ENCODE measurements around the gene UPP1. TPM values are rescaled to one million over a fixed set of nuclear protein-coding genes. Genes with fewer than 3 reads are reported as not detected.

The UPP1 gene
- total RNA-seq, 1 experiment from 2014 or later = 71.9 TPM

DNA sequence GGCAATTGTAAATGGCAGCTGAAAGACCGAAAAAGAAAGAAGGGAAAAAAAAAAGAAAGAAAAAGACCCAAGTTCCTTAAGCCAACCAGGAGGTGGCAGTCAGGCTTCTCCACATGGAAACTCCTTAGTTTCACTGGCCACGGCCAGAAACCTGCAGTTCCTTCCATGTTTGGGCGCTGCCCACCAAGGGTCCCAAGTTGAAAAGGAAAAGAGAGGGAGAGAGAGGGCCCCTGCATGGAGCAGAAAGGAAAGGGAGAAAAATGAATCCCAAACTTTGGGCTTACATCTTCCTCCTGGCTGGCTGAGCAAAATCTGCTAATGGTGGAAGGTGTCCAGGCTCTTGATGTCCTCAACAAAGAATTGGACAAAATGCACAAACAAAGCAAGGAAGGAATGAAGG lies 50.4 kb downstream of the UPP1 start:
- DNase-seq (peak; percentile 56), ATAC-seq (peak; percentile 49)
- H3F3A ChIP-seq (ENCODE audit: low read length, unreplicated experiment) = no peaks in the 10 kb centered on the region
- no peak overlapping the region for H3K9ac ChIP-seq (ENCODE audit: low read length)
- no TSS peak for BruUV-seq (replicated peaks)
- no peaks in the 10 kb centered on the region for H3K36me3 ChIP-seq (ENCODE audit: low read depth, low read length)
- H3K27ac ChIP-seq (ENCODE audit: low read length) = peak overlapping the region; percentile 35
- intact Hi-C loops (cut with micrococcal nuclease) = loop anchor here (1.0 kb wide), 2 partner anchors 15 to 736 kb away; no protein-coding TSS in a partner anchor
- H4K20me1 ChIP-seq (ENCODE audit: low read length) = no peaks in the 10 kb centered on the region
- ChIA-PET POLR2A (ENCODE audit: unreplicated experiment) (no interaction called here), CTCF (interaction anchor here (0.6 to 1.5 kb wide), 4 partner anchors 16 to 238 kb away, joined by 3 to 6 read pairs (median 3); no protein-coding TSS in a partner anchor)
- H3K4me3 ChIP-seq (ENCODE audit: low read length) = no peak overlapping the region
- no peaks in the 10 kb centered on the region for H3K9me2 ChIP-seq (replicated peaks; ENCODE audit: low read length)
- no peaks in the 10 kb centered on the region for H3K27me3 ChIP-seq (ENCODE audit: low read length)
- H3K9me3 ChIP-seq (ENCODE audit: low read length) = no peaks in the 10 kb centered on the region
- H3K4me2 ChIP-seq (ENCODE audit: low read length) = peak overlapping the region; percentile 12; the same call in 1 of the 2 replicates
- no peaks in the 10 kb centered on the region for H3K79me2 ChIP-seq (ENCODE audit: low read length)
- H2AFZ ChIP-seq (ENCODE audit: low read length) = peak overlapping the region; percentile 33; the same call in 1 of the 2 replicates
- TF ChIP-seq, protein P1, sequence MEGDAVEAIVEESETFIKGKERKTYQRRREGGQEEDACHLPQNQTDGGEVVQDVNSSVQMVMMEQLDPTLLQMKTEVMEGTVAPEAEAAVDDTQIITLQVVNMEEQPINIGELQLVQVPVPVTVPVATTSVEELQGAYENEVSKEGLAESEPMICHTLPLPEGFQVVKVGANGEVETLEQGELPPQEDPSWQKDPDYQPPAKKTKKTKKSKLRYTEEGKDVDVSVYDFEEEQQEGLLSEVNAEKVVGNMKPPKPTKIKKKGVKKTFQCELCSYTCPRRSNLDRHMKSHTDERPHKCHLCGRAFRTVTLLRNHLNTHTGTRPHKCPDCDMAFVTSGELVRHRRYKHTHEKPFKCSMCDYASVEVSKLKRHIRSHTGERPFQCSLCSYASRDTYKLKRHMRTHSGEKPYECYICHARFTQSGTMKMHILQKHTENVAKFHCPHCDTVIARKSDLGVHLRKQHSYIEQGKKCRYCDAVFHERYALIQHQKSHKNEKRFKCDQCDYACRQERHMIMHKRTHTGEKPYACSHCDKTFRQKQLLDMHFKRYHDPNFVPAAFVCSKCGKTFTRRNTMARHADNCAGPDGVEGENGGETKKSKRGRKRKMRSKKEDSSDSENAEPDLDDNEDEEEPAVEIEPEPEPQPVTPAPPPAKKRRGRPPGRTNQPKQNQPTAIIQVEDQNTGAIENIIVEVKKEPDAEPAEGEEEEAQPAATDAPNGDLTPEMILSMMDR (conservative IDR thresholded peaks at IDR 0.05; ENCODE audit: low read depth, low read length) = peak; percentile 66
- no peak for TF ChIP-seq EZH2 (IDR thresholded peaks at IDR 0.05; ENCODE audit: low read length, unreplicated experiment)
- peaks cover 12% of the 10 kb centered on the region for H3K4me1 ChIP-seq (ENCODE audit: insufficient read depth, low read length)

DNA sequence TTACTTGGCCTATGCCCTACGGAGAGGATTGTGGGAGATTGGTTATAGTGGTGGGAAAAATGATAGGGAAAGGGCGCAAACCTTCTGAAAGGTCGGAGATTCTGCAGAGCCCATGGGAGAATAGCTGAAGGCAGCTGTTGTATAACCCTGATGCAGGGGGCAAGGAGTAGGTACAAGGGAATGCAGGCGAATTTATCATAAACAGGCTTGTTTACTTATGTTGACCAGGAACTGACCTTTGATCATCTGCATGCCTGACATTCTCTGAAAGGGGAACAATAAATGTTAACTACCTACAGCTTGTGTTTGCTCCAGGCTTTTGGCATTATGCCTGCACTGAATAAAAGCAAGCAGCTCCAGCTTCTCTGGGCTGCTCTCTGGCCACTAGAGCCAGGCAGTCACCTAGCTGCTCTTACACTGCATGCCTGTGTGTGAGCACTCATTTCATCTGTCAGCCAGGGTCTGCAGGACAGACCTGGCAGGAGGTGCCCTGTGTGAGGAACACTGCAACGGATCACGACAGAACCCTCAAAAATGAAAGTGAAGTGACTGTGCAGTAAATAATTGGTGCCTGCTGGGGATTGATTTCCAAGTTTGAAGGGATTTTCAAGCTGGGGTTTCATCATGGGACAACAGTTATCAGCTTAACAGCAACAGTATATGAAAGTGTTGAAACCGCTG lies 51.1 kb downstream of the UPP1 start:
- TF ChIP-seq, protein P1 (conservative IDR thresholded peaks at IDR 0.05; ENCODE audit: low read depth, low read length) = no peak
- no peak for TF ChIP-seq EZH2 (IDR thresholded peaks at IDR 0.05; ENCODE audit: low read length, unreplicated experiment)
- TF ChIP-seq EZH2phosphoT487 (IDR thresholded peaks at IDR 0.05; ENCODE audit: borderline replicate concordance, low read length) = no peak
- no peak overlapping the region for H3K9ac ChIP-seq (ENCODE audit: low read length)
- H3K4me3 ChIP-seq (ENCODE audit: low read length) = no peak overlapping the region
- H3K9me2 ChIP-seq (replicated peaks; ENCODE audit: low read length) = no peaks in the 10 kb centered on the region
- ATAC-seq (peak; percentile 63), DNase-seq (peak; percentile 77)
- no peak overlapping the region for H2AFZ ChIP-seq (ENCODE audit: low read length)
- POLR2A ChIA-PET (ENCODE audit: unreplicated experiment) = no interaction called here
- CTCF ChIA-PET = interaction anchor here (0.7 to 1.5 kb wide), 5 partner anchors 15 to 237 kb away, joined by 3 to 7 read pairs (median 3); no protein-coding TSS in a partner anchor
- H3K79me2 ChIP-seq (ENCODE audit: low read length) = no peaks in the 10 kb centered on the region
- peak overlapping the region; percentile 21; the same call in 1 of the 2 replicates for H3K4me2 ChIP-seq (ENCODE audit: low read length)
- BruUV-seq (replicated peaks) = no TSS peak
- peaks cover 14% of the 10 kb centered on the region for H3K4me1 ChIP-seq (ENCODE audit: insufficient read depth, low read length)
- no peaks in the 10 kb centered on the region for H3K9me3 ChIP-seq (ENCODE audit: low read length)
- H3K27ac ChIP-seq (ENCODE audit: low read length) = peak overlapping the region; percentile 35
- H3K27me3 ChIP-seq (ENCODE audit: low read length) = no peaks in the 10 kb centered on the region
- no peaks in the 10 kb centered on the region for H4K20me1 ChIP-seq (ENCODE audit: low read length)
- H3F3A ChIP-seq (ENCODE audit: low read length, unreplicated experiment) = no peaks in the 10 kb centered on the region
- intact Hi-C loops (cut with micrococcal nuclease) = no loop called here
- H3K36me3 ChIP-seq (ENCODE audit: low read depth, low read length) = no peaks in the 10 kb centered on the region

DNA sequence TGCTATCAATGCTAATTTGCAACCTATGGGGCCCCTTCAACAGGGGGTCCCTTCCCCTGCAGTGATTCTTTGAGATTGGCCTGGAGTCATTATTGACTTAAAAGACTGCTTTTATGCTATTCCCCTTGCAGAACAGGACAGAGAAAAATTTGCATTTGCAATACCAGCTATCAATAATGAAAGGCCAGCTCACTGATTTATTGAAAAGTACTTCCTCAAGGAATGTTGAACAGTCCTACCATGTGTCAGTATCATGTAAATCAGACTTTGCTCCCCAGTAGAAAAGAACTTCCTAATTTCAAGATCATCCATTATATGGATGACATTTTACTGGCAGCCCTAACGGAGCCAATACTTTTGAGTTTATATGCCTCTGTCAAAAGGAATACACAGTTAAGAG lies 52.5 kb downstream of the UPP1 start:
- no peak for DNase-seq
- Histone ChIP-seq H3K79me2 (ENCODE audit: low read length) (no peaks in the 10 kb centered on the region), H3K27ac (ENCODE audit: low read length) (no peak overlapping the region), H3K27me3 (ENCODE audit: low read length) (no peaks in the 10 kb centered on the region), H3K9ac (ENCODE audit: low read length) (no peak overlapping the region), H3K9me3 (ENCODE audit: low read length) (no peaks in the 10 kb centered on the region), H2AFZ (ENCODE audit: low read length) (no peak overlapping the region), H3K4me1 (ENCODE audit: insufficient read depth, low read length) (peaks cover 23% of the 10 kb centered on the region), H3K9me2 (replicated peaks; ENCODE audit: low read length) (no peaks in the 10 kb centered on the region), H3K4me2 (ENCODE audit: low read length) (no peak overlapping the region), H3K4me3 (ENCODE audit: low read length) (no peak overlapping the region), H4K20me1 (ENCODE audit: low read length) (no peaks in the 10 kb centered on the region), H3F3A (ENCODE audit: low read length, unreplicated experiment) (no peaks in the 10 kb centered on the region), H3K36me3 (ENCODE audit: low read depth, low read length) (no peaks in the 10 kb centered on the region)
- ChIA-PET CTCF (no interaction called here), POLR2A (ENCODE audit: unreplicated experiment) (no interaction called here)
- intact Hi-C loops (cut with micrococcal nuclease) = no loop called here
- no peak for TF ChIP-seq EZH2 (IDR thresholded peaks at IDR 0.05; ENCODE audit: low read length, unreplicated experiment)
- TF ChIP-seq EZH2phosphoT487 (IDR thresholded peaks at IDR 0.05; ENCODE audit: borderline replicate concordance, low read length) = no peak
- TF ChIP-seq, protein P1 (conservative IDR thresholded peaks at IDR 0.05; ENCODE audit: low read depth, low read length) = no peak
- BruUV-seq (replicated peaks) = no TSS peak
- ATAC-seq = no peak

Data from PC-3 (cell line).